HG03432 (cell line): ENCODE data around the gene MAP1A.
"Not testable (repeated sequence)": the region's sequence is repeated elsewhere in the genome, so short reads cannot be mapped to it uniquely, and the experiment has no call there.

Experiments used
- ATAC-seq: cut with Tn5 transposase; IDR thresholded peaks from one replicate; pipeline ENCODE4 v1.9.1; 2021; ENCODE audit warnings: mild to moderate bottlenecking, moderate library complexity; ENCODE audit not compliant: unreplicated experiment

The MAP1A gene

GRCh38 chr15:43528542-43529007 is 11.2 kb downstream of the MAP1A start:
- no peak for ATAC-seq

DNA sequence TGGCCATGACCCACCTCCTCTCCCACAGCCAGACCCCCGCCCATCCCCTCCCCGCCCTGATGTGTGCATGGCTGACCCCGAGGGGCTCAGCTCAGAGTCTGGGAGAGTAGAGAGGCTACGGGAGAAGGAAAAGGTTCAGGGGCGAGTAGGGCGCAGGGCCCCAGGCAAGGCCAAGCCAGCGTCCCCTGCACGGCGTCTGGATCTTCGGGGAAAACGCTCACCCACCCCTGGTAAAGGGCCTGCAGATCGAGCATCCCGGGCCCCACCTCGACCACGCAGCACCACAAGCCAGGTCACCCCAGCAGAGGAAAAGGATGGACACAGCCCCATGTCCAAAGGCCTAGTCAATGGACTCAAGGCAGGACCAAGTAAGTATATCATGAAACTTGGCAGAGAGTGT is 11.7 kb downstream of the MAP1A start:
- no peak for ATAC-seq

- ATAC-seq: no peak
These were observed 12.4 kb downstream of the MAP1A start for GRCh38 chr15:43529587-43530345.

GRCh38 chr15:43531018-43531670 is 13.7 kb downstream of the MAP1A start:
- ATAC-seq: no peak

GRCh38 chr15:43532826-43533225 is 15.4 kb downstream of the MAP1A start:
- not testable (repeated sequence) for ATAC-seq

DNA sequence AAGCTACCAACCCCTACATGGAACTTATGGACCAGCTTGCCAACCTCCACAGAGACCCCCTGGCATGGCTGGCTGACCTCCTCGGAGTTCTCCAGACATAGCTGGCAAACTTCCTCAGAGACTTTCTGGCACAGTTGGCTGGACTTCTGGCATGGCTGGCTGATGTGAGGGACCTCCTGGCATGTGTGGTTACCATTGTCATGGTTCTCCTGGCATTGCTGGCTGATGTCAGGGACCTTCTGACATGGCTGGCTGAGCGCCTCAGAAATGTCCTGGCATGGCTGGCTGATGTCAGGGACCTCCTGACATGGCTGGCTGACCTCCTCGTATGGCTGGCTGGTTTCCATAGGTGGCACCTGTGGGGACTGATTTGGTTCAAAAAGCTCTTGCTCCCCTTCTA is 17.5 kb downstream of the MAP1A start:
- no peak for ATAC-seq

GRCh38 chr15:43538091-43538490 is 20.7 kb downstream of the MAP1A start:
- ATAC-seq: no peak

GRCh38 chr15:43541785-43542184 is 24.4 kb downstream of the MAP1A start:
- ATAC-seq: no peak

DNA sequence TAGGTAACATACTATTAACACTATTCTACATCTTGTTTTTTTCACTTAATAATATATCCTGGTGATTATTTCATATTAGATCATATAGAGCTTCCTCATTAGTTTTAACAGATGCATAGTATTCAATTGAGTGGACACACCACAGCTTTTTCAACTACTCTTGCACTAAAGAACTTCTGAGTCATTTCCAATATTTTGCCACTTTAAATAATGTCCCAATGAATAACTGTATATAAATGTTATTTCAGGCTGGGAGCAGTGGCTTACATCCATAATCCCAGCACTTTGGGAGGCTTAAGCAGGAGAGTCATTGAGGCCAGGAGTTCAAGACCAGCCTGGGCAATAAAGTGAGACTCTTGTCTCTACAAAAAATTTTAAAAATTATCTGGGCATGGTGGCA is 26.9 kb downstream of the MAP1A start:
- no peak for ATAC-seq

DNA sequence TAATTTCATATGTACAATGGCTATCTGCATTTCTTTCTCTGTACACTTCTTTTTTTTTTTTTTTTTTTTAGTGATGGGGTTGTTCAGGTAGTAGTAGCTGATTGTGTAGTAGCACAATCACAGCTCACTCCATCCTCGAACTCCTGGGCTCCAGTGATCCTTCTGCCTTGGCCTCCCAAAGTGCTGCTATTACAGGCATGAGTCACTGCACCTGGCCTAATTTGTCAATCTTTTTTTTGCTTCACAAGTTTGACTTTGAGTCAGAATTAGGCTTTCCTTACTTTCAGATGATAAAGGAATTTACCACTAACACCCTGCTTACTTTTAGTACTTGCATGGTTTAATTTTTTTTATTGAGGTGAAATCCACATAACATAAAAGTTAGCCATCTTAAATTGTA is 28.0 kb downstream of the MAP1A start:
- ATAC-seq: no peak

DNA sequence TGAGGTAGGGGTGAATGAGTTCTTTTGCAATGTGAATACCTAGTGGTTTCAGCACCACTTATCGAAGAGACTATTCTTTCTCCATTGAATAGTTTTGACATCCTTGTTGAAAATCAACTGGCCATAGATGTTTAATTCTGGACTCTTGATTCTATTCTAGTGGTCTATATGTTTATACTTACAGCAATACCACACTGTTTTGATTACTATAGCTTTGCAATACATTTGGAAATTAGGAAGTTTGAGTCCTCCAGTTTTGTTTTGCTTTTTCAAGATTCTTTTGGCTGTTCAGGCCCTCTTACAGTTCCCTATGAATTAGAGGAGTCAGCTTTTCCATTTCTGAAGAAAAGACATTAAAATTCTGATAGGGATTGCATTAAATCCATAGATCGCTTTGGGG is 30.1 kb downstream of the MAP1A start:
- no peak for ATAC-seq

GRCh38 chr15:43550527-43551363 is 33.3 kb downstream of the MAP1A start:
- ATAC-seq: no peak

GRCh38 chr15:43552256-43552655 is 34.8 kb downstream of the MAP1A start:
- ATAC-seq: no peak

GRCh38 chr15:43552986-43553385 is 35.6 kb downstream of the MAP1A start:
- no peak for ATAC-seq

DNA sequence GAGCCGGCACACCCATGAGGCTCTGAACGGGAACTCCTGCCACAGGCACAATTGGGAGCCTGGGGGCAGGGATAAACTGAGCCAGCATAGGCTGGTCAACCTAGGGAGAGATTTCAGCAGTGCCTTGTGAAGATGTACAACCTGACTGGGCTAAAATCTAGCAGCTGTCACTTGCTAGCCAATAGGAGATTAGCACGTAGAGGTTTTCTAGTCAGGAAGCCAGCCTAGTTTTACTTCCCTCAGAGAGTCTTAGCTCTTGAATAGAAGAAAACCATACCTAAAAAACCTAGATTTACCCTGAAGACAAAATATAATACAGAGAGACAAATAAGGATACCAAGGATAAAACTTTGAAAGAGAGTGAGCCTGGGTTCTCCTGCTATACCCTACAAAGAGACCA is 45.3 kb downstream of the MAP1A start:
- ATAC-seq: not testable (repeated sequence)

DNA sequence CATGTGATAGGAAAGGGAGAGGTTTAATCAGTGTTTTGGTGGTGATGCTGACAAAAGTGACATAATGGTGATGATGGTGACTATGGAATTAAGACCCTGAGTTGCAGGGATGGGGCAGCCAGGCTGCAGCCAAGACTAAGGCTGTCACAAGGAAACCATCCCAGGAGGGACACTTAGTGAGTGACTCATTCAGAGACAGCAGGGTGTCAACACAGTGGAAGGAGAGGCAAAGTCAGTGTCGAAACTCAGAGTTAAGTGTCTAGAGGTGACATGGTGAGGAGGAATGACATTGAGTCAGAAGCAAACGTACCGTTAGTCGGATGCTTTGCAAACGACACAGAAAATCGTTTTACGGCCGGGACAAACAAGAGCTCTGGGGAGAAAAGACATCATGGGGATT is 46.4 kb downstream of the MAP1A start:
- not testable (repeated sequence) for ATAC-seq

DNA sequence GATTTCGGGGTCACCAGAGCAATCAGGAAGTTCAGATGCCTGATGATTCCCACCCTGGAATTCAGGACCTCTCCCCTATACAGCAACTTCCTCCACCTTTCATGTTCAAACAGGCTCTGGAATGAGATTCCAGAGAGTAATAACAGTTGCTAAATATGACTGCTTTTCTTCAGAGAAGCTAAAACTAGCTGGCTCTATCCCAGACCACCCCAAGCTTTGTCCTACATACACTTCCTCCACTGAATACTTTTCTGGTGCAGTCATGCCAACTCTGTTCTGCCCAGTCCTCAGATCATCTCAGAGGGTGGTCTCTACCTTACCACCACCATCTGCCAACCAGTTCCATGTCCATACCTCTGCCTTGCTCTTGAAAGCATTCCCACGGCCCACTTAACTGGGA is 49.2 kb downstream of the MAP1A start:
- not testable (repeated sequence) for ATAC-seq

GRCh38 chr15:43574607-43575006 is 57.2 kb downstream of the MAP1A start:
- not testable (repeated sequence) for ATAC-seq
